Stimulated activated CD4-positive, alpha-beta T cell treated with anti-CD3 and anti-CD28 coated beads, TNF-alpha, amount 100 ng/mL, for 1 hour (primary cell): ENCODE measurements around the gene CYSRT1.

ENCODE experiments used
- DNase-seq, 3 donors: peaks; one replicate each; pipeline ENCODE4 v3.0.0-alpha.2; 2020; ENCODE audit warnings: low read depth in 3 of 3, low spot score in 1 of 3

CYSRT1 gene

GRCh38 chr9:137267933-137268355 is 43.0 kb downstream of the CYSRT1 start:
- no peak for DNase-seq

GRCh38 chr9:137268538-137269201 is 43.7 kb downstream of the CYSRT1 start:
- no peak for DNase-seq

GRCh38 chr9:137269231-137269772 is 44.3 kb downstream of the CYSRT1 start:
- no peak for DNase-seq

GRCh38 chr9:137270929-137271695 is 46.1 kb downstream of the CYSRT1 start:
- no peak for DNase-seq

- no peak for DNase-seq
These were observed 46.7 kb downstream of the CYSRT1 start for GRCh38 chr9:137271696-137272076.

- no peak for DNase-seq
These were observed 47.5 kb downstream of the CYSRT1 start for GRCh38 chr9:137272241-137273094.

- DNase-seq: no peak
These were observed 48.1 kb downstream of the CYSRT1 start for GRCh38 chr9:137273095-137273490.

GRCh38 chr9:137273611-137274320 is 48.8 kb downstream of the CYSRT1 start:
- DNase-seq: no peak

- no peak for DNase-seq
These were observed 50.2 kb downstream of the CYSRT1 start for GRCh38 chr9:137275203-137275587.
